GM12801 (cell line): ENCODE results near the gene HLA-DMB.

ENCODE experiments used
- TF ChIP-seq, protein P1 (sequence below): IDR thresholded peaks from one replicate; pipeline ENCODE4 v1.5.1; 2011; ENCODE audit warnings: control low read depth; ENCODE audit not compliant: insufficient read length; ENCODE audit errors: extremely low read depth

Gene HLA-DMB

DNA sequence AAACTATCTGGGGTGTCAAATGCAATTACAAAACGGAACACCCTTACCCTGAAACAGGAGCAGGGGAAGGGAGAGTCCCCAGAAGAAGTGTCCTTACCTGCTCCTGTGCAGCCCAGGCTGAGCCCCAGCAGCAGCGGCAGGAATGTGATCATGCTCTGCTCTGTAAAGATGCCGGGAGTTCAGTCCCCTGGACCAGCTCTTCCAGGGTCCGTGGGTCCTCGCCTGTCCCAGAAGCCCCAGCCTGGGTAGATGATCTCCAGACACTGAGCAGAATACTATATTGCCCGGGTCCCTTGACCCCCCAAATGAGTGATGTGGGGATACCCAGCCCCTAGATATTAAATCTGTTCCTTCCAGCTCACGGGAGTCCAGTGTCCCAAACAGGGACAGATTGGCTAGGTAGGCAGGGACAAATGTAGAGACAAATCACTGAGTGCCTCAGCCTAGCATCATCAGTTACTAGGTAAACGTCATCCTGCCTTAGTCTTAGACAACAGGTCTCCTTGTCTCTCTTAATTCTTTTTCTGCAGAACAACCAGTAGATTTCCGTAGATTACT is at the start of gene HLA-DMB:
HLA-DMB (minus strand) TSS at position 373 of the 558 bp plus-strand sequence; CDS start at position 152, 221 bp downstream.
- TF ChIP-seq, protein P1, sequence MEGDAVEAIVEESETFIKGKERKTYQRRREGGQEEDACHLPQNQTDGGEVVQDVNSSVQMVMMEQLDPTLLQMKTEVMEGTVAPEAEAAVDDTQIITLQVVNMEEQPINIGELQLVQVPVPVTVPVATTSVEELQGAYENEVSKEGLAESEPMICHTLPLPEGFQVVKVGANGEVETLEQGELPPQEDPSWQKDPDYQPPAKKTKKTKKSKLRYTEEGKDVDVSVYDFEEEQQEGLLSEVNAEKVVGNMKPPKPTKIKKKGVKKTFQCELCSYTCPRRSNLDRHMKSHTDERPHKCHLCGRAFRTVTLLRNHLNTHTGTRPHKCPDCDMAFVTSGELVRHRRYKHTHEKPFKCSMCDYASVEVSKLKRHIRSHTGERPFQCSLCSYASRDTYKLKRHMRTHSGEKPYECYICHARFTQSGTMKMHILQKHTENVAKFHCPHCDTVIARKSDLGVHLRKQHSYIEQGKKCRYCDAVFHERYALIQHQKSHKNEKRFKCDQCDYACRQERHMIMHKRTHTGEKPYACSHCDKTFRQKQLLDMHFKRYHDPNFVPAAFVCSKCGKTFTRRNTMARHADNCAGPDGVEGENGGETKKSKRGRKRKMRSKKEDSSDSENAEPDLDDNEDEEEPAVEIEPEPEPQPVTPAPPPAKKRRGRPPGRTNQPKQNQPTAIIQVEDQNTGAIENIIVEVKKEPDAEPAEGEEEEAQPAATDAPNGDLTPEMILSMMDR: no peak

- TF ChIP-seq, protein P1: no peak
Measured at GRCh38 chr6:32989368-32989767, 48.5 kb upstream of the HLA-DMB start.

DNA sequence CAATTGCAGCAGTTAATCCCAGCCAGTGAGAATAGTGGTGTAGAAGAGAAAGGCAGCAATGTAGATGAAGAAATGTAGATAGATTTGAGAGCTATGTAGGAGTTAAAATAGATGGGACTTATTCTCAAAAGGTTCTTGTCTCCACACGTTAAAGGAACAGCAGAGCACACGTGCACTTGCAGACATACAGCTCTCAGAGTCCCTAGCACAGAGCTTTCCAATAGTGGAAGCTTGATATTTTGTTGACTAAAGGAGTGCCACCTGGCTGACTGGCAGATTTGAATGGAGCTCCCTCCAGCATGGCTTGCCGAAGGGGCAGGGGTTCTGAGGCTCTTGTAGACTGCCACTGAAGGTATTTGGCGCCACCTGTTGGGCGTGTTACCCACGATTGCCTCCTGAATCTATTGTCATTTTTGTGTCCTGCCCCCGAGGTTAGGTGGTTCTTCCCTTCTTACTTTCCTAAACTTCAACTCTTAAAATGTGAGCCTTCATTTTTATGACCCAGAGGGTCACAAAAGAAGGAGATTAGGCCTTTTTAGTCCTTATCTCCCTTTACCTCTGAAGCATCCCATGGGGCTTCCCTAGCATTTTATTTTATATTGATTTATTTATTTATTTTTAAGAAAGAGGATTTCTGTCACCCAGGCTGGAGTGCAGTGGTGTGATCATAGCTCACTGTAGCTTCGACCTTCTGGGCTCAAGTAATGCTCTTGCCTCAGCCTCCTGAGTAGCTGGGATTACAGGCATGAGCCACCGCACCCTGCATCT is 44.0 kb upstream of the HLA-DMB start:
- TF ChIP-seq, protein P1: no peak

DNA sequence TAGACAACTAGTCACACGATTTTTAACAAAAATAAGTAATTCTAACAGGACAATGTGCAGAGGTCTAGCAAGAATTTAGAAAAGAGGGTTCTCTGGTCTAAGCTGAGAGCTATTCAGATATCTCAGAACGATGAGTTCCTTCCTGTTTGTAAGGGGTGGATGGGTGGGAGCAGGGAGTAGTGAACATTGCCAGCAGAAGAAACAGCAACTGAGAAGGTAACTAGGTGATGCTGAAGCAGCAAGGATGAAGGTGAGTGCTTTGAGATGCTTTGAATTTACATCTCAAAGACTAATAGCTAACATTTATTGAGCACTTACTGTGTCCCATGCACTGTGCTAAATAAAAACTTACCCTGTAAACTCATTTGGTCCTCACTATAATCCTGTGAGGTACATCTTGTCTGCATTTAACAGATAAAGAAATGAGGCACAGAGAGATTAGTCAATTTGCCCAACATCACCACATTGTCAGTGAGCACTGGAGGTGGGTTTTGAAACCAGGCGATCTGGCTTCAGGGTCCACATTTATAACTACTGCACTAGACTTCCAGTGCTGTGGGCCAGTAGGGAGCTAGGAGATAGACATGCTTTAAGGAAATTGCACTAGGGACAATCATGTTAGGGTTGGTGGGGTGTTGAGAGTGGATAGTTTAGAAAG is 43.3 kb upstream of the HLA-DMB start:
- TF ChIP-seq, protein P1: no peak

- TF ChIP-seq, protein P1: no peak
Measured at GRCh38 chr6:32983493-32983848, 42.6 kb upstream of the HLA-DMB start.

DNA sequence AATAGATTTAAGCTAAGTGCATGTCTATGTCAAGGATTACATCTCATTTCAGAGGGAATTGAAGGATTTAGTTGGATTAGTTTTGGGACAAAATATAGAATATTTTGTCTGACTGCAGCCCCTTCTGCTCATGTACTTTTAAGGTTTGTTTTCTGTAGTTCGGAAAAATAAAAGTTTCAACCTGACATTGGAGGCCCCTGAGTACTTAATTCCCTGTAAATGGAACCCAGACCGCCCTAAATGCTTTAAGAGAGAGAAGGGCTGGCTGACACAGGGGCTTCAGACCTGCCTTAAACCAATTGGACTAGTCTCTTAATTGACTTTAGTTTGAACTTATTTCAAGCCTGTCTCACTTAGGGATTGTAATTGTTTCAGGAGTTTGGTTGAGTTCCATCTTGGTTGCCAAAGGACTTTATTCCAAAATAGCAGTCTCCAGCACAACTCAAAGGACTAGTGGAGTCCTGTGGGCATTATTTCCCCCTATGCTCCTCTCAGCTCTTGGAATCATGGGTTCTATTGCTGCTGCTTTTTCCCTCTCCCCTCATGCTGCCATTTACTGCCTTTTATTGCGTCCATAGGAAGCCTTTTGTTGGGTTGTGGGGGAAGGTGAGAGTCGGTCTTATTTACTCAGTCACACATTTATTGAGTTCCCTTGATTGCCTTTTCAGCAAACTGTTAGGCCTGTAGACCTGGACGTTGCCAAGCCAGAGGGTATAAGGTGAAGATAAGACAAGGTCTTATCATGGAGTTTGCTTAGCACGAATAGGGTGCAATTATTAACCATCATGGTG is 42.1 kb upstream of the HLA-DMB start:
- TF ChIP-seq, protein P1: no peak

- TF ChIP-seq, protein P1: no peak
Measured at GRCh38 chr6:32982084-32982701, 41.4 kb upstream of the HLA-DMB start.
